GM21390 (cell line): Measurements from ENCODE around the gene BTBD9.
"Not testable (repeated sequence)": the region's sequence is repeated elsewhere in the genome, so short reads cannot be mapped to it uniquely, and the experiment has no call there.

Experiments
- ATAC-seq: cut with Tn5 transposase; IDR thresholded peaks from one replicate; pipeline ENCODE4 v1.9.1; 2021; ENCODE audit not compliant: unreplicated experiment

The BTBD9 gene

GRCh38 chr6:38438097-38438496, 201.6 kb downstream of the BTBD9 start:
- ATAC-seq: no peak

- no peak for ATAC-seq
Observed at GRCh38 chr6:38436726-38437465, 202.8 kb downstream of the BTBD9 start.

- ATAC-seq: no peak
Observed at GRCh38 chr6:38435330-38435729, 204.4 kb downstream of the BTBD9 start.

GRCh38 chr6:38434051-38434450, 205.7 kb downstream of the BTBD9 start:
- ATAC-seq: no peak

GRCh38 chr6:38432479-38432878, 207.2 kb downstream of the BTBD9 start:
- ATAC-seq: no peak

GRCh38 chr6:38432079-38432478, 207.7 kb downstream of the BTBD9 start:
- ATAC-seq: no peak

- no peak for ATAC-seq
Observed at GRCh38 chr6:38429546-38429945, 210.2 kb downstream of the BTBD9 start.

- no peak for ATAC-seq
Observed at GRCh38 chr6:38427492-38428210, 212.1 kb downstream of the BTBD9 start.

GRCh38 chr6:38425788-38426488, 213.8 kb downstream of the BTBD9 start:
- ATAC-seq: not testable (repeated sequence)

GRCh38 chr6:38423746-38424145, 216.0 kb downstream of the BTBD9 start:
- no peak for ATAC-seq

- ATAC-seq: no peak
Observed at GRCh38 chr6:38420207-38420606, 219.5 kb downstream of the BTBD9 start.

- ATAC-seq: no peak
Observed at GRCh38 chr6:38417521-38417920, 222.2 kb downstream of the BTBD9 start.

GRCh38 chr6:38415231-38416005, 224.3 kb downstream of the BTBD9 start:
- no peak for ATAC-seq

GRCh38 chr6:38413102-38413800, 226.5 kb downstream of the BTBD9 start:
- no peak for ATAC-seq

- no peak for ATAC-seq
Observed at GRCh38 chr6:38407192-38407591, 232.5 kb downstream of the BTBD9 start.

GRCh38 chr6:38406096-38406495, 233.6 kb downstream of the BTBD9 start:
- ATAC-seq: no peak

- no peak for ATAC-seq
Observed at GRCh38 chr6:38404900-38405556, 234.7 kb downstream of the BTBD9 start.

- ATAC-seq: no peak
Observed at GRCh38 chr6:38404355-38404754, 235.4 kb downstream of the BTBD9 start.

GRCh38 chr6:38403548-38403947, 236.2 kb downstream of the BTBD9 start:
- ATAC-seq: no peak

GRCh38 chr6:38400764-38401163, 239.0 kb downstream of the BTBD9 start:
- ATAC-seq: no peak
